T-helper 9 cell (primary cell): ENCODE data around the gene UXT.

Source experiments
- DNase-seq: peaks from one replicate; pipeline ENCODE4 v3.0.0-alpha.2; 2020

Gene UXT

GRCh38 chrX:47649271-47649670 lies 9.7 kb downstream of the UXT start:
- DNase-seq = no peak

- no peak for DNase-seq
Measured at GRCh38 chrX:47648376-47648775, 10.6 kb downstream of the UXT start.

- no peak for DNase-seq
Measured at GRCh38 chrX:47646636-47647035, 12.3 kb downstream of the UXT start.

GRCh38 chrX:47645530-47645929 lies 13.4 kb downstream of the UXT start:
- DNase-seq = no peak

GRCh38 chrX:47644557-47645091 lies 14.4 kb downstream of the UXT start:
- no peak for DNase-seq

GRCh38 chrX:47643926-47644325 lies 15.1 kb downstream of the UXT start:
- DNase-seq = no peak

- no peak for DNase-seq
Measured at GRCh38 chrX:47638816-47639215, 20.2 kb downstream of the UXT start.

GRCh38 chrX:47637546-47638195 lies 21.3 kb downstream of the UXT start:
- no peak for DNase-seq

GRCh38 chrX:47634871-47635575 lies 24.0 kb downstream of the UXT start:
- DNase-seq = no peak

- no peak for DNase-seq
Measured at GRCh38 chrX:47633689-47634590, 25.0 kb downstream of the UXT start.

- DNase-seq = no peak
Measured at GRCh38 chrX:47632666-47633065, 26.3 kb downstream of the UXT start.

- no peak for DNase-seq
Measured at GRCh38 chrX:47631676-47632075, 27.3 kb downstream of the UXT start.

GRCh38 chrX:47629419-47630200 lies 29.4 kb downstream of the UXT start, which contains the start of gene CFP:
Gene CFP (minus strand): TSS chrX:47629930. CDS start chrX:47629844, 86 bp downstream.
- no peak for DNase-seq

GRCh38 chrX:47628982-47629381 lies 30.0 kb downstream of the UXT start:
- DNase-seq = no peak

GRCh38 chrX:47625365-47625764 lies 33.6 kb downstream of the UXT start:
- DNase-seq = no peak

GRCh38 chrX:47623540-47624027 lies 35.4 kb downstream of the UXT start:
- peak; percentile 12 for DNase-seq

- DNase-seq = no peak
Measured at GRCh38 chrX:47621851-47622250, 37.1 kb downstream of the UXT start.

- DNase-seq = no peak
Measured at GRCh38 chrX:47620303-47620685, 38.7 kb downstream of the UXT start.

- peak; percentile 69 for DNase-seq
Measured at GRCh38 chrX:47619486-47620302, 39.3 kb downstream of the UXT start, which contains the start of gene SYN1. Gene SYN1 (minus strand): TSS chrX:47619857. CDS start chrX:47619728, 129 bp downstream.

- no peak for DNase-seq
Measured at GRCh38 chrX:47618923-47619485, 40.0 kb downstream of the UXT start.

- no peak for DNase-seq
Measured at GRCh38 chrX:47614618-47615017, 44.4 kb downstream of the UXT start.
